Bronchial epithelial cell (primary cell): ENCODE results near the gene SEMA4D. TPM values are rescaled to one million over a fixed set of nuclear protein-coding genes. Genes with fewer than 3 reads are reported as not detected.

Experiments
- DNase-seq: peaks from one replicate; pipeline ENCODE4 v3.0.0-alpha.2; 2010; ENCODE audit warnings: low read depth
- FAIRE-seq: peaks from 2 replicates; lab custom pipeline; 2011; peaks lifted over from hg19 to GRCh38; lab: Jason Lieb, UNC
- H3K27me3 ChIP-seq: 2 replicates; pipeline ENCODE4 v1.5.1; 2011; ENCODE audit warnings: low read length; ENCODE audit not compliant: control insufficient read depth, insufficient read depth
- H3K36me3 ChIP-seq: 2 replicates; pipeline ENCODE4 v1.5.1; 2011; ENCODE audit warnings: low read length; ENCODE audit not compliant: control insufficient read depth, insufficient read depth
- H3K4me3 ChIP-seq: 2 replicates; pipeline ENCODE4 v1.5.1; 2011; ENCODE audit warnings: mild to moderate bottlenecking, low read depth, low read length, control low read depth
- total RNA-seq: library from RNA; depleted of rRNA; stranded (reverse); fragments of >200 nt; gene quantifications from 2 replicates; pipeline ENCODE4 v1.2.1, GENCODE V29; 2014
- TF ChIP-seq, protein P1 (sequence below): IDR thresholded peaks from 2 replicates; pipeline ENCODE4 v1.5.1; 2011; ENCODE audit warnings: mild to moderate bottlenecking, moderate library complexity, low read length, control low read depth, inconsistent platforms; ENCODE audit not compliant: insufficient read depth, severe bottlenecking

Gene SEMA4D
- total RNA-seq, 1 donor from 2014 or later: 1.8 TPM

DNA sequence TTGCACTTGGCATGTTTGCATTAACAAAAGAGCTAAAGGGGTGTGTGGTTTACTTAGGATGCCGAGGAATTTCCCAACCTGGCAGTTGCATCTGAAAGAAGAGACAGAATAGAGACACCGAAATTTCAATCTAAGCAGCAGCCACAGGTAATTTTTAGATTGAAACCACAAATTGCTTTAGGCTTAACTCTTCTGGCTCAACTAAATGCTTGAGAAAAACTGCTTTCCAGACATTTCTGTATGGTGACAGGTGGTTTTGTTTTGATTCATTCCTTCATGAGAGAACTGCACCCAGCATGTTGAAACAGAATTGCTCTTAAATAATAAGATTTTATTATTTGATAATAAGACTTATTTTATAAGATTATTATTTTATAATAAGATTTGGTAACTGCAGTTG, 158.1 kb downstream of the SEMA4D start:
- H3K27me3 ChIP-seq: no peaks in the 10 kb centered on the region
- H3K4me3 ChIP-seq: no peak overlapping the region
- peaks cover 8% of the 10 kb centered on the region for H3K36me3 ChIP-seq
- TF ChIP-seq, protein P1, sequence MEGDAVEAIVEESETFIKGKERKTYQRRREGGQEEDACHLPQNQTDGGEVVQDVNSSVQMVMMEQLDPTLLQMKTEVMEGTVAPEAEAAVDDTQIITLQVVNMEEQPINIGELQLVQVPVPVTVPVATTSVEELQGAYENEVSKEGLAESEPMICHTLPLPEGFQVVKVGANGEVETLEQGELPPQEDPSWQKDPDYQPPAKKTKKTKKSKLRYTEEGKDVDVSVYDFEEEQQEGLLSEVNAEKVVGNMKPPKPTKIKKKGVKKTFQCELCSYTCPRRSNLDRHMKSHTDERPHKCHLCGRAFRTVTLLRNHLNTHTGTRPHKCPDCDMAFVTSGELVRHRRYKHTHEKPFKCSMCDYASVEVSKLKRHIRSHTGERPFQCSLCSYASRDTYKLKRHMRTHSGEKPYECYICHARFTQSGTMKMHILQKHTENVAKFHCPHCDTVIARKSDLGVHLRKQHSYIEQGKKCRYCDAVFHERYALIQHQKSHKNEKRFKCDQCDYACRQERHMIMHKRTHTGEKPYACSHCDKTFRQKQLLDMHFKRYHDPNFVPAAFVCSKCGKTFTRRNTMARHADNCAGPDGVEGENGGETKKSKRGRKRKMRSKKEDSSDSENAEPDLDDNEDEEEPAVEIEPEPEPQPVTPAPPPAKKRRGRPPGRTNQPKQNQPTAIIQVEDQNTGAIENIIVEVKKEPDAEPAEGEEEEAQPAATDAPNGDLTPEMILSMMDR: no peak
- no peak for DNase-seq
- FAIRE-seq: no peak

GRCh38 chr9:89330513-89330912, 167.4 kb downstream of the SEMA4D start:
- H3K4me3 ChIP-seq: no peak overlapping the region
- peaks cover 15% of the 10 kb centered on the region for H3K36me3 ChIP-seq
- no peak for FAIRE-seq
- no peak for DNase-seq
- TF ChIP-seq, protein P1: no peak
- no peaks in the 10 kb centered on the region for H3K27me3 ChIP-seq

GRCh38 chr9:89329917-89330316, 168.0 kb downstream of the SEMA4D start:
- Histone ChIP-seq H3K27me3 (no peaks in the 10 kb centered on the region), H3K4me3 (no peak overlapping the region), H3K36me3 (peaks cover 15% of the 10 kb centered on the region)
- DNase-seq (no peak), FAIRE-seq (no peak)
- TF ChIP-seq, protein P1: no peak

DNA sequence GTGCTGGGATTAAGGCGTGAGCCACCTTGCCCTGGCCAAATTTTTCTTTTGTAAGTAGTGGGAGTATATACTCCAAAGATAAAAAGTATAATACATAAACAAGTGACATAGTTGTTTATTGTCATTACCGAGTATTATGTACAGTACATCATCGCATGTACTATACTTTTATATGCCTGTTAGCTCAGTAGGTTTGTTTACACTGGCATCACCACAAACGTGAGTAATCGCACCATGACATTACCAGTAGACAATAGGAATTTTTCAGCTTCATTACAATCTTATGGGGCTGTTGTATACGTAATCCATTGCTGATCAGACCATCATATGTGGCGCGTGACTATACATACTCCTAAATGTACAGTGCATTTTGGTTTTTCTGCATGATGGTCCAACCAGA, 169.8 kb downstream of the SEMA4D start:
- Histone ChIP-seq H3K27me3 (no peaks in the 10 kb centered on the region), H3K4me3 (no peak overlapping the region), H3K36me3 (peaks cover 13% of the 10 kb centered on the region)
- FAIRE-seq (no peak), DNase-seq (peak; percentile 26)
- TF ChIP-seq, protein P1: no peak

GRCh38 chr9:89325733-89326132, 172.2 kb downstream of the SEMA4D start:
- H3K4me3 ChIP-seq: no peak overlapping the region
- FAIRE-seq (no peak), DNase-seq (no peak)
- H3K27me3 ChIP-seq: no peaks in the 10 kb centered on the region
- peaks cover 11% of the 10 kb centered on the region for H3K36me3 ChIP-seq
- TF ChIP-seq, protein P1: no peak

- H3K36me3 ChIP-seq: peaks cover 4% of the 10 kb centered on the region
- no peak for DNase-seq
- FAIRE-seq: no peak
- no peaks in the 10 kb centered on the region for H3K27me3 ChIP-seq
- TF ChIP-seq, protein P1: no peak
- no peak overlapping the region for H3K4me3 ChIP-seq
Observed at GRCh38 chr9:89323390-89323789, 174.5 kb downstream of the SEMA4D start.
